T-helper 1 cell treated with Interleukin-12 subunit alpha and Interleukin-12 subunit beta and Interleukin-4 antibody, amounts not matched to agents 30 ng/mL and 1 ng/mL, for 36 hours (primary cell): Measurements from ENCODE around the gene LRRC14B. TPM values are rescaled to one million over a fixed set of nuclear protein-coding genes. Genes with fewer than 3 reads are reported as not detected.
"Not testable (repeated sequence)": the region's sequence is repeated elsewhere in the genome, so short reads cannot be mapped to it uniquely, and the experiment has no call there.

Source experiments
- intact Hi-C: fragments of 100-400 bp; cut with micrococcal nuclease; formaldehyde crosslinking; loops from one replicate; pipeline ENCODE4 v1.15.1; 2024
- total RNA-seq: library from RNA; stranded (reverse); gene quantifications from 2 replicates; pipeline ENCODE4 v1.2.3, GENCODE V29; 2022

Gene LRRC14B
- total RNA-seq, 1 donor from 2014 or later: not detected

DNA sequence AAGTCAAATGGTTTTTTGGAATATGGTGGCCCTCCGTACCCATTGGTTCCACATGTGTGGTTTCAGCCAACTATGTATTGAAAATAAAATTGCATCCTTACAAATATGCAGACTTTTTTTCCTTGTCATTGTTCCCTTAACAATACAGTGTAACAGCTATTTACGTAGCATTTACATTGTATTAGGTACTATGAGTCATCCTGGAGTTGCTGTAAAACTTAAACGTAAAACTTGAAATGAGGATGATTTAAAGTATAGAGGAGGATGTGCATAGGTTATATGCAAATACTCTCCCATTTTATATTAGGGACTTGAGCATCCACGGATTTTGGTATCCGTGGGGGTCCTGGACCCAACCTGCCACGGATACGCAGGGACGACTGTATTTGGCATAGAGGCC, 43.2 kb downstream of the LRRC14B start:
- intact Hi-C loops: no loop called here

DNA sequence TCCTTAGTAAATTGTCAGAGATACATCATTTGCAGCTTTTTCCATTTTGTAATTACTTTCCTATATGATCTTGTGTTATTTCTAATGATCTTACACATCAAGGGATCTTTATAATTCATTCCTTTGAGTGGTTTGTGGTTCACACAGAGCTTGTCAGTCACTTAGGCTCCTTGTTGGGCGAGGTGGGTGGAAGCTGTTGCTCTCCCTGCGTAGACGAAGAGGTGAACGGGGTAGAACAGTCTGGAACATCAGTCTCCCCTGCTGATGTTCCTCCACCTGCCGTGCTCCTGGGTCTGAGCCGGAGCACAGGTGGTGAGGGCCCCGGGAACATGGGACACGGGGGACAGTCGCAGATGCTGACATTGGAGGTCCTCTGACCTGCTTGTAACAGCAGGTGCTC, 44.2 kb downstream of the LRRC14B start:
- intact Hi-C loops: not testable (repeated sequence)

DNA sequence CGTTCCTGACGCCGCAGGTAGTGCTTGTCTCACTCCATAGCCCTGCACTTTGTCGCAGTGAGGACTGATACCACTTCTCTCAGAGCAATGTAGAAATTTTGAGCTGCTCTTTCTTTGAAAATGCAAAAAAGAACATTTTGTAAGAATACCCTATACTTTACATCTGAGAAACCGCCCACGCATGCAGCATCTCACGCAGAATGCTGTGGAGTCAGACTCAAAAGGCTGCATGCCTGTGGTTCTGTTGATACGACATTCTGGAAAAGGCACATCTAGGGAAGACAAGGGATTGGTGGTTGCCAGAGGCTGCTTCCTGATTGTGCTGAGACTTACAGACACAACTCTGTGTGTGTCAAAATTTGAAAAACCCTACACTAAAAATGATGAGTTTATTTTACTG, 46.6 kb downstream of the LRRC14B start:
- intact Hi-C loops: not testable (repeated sequence)

DNA sequence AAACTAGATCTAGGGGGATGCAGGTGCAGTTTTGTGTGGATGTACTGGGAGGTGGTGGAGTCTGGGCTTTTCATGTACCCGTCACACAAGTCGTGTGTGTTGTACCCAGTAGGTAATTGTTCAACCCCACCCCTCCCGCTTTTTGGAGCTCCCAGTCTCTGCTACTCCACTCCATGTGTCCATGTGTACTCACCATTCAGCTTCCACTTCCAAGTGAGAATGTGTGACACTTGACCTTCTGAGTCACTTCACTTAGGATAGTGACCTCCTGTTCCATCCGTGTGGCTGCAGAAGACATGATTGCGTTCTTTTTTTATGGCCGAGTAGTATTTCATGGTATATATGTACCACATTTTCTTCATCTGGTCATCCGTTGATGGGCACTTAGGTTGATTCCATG, 49.3 kb downstream of the LRRC14B start:
- intact Hi-C loops: not testable (repeated sequence)

DNA sequence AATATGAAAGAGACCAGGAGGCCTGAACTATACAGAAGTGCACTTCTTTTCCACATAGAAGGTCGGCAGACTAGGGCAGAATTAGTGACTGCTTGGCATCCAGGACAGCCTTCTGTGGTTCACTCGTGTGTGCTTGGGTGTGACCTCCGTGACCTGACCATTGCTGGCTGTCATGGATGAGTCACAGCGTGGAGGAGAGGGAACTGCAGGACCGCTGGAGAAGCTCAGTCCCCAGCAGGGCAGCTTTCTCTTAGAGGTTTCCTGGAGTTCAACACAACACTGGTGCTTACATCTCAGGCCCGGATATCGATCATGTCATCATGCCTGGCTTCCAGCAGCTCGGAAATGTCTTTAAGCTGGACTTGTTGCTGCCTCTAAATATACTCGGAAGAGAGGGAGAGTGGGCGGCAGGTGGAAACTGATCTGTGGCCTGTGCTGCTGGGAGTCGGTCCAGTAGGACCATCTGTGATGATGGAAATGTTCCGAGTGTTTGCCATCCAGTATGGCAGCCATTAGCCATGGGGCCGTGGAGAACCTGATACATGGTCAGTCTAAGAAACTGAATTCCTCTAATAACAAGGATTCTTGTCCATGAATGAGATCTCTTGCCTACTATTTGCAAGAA, 49.9 kb downstream of the LRRC14B start:
- intact Hi-C loops: not testable (repeated sequence)

DNA sequence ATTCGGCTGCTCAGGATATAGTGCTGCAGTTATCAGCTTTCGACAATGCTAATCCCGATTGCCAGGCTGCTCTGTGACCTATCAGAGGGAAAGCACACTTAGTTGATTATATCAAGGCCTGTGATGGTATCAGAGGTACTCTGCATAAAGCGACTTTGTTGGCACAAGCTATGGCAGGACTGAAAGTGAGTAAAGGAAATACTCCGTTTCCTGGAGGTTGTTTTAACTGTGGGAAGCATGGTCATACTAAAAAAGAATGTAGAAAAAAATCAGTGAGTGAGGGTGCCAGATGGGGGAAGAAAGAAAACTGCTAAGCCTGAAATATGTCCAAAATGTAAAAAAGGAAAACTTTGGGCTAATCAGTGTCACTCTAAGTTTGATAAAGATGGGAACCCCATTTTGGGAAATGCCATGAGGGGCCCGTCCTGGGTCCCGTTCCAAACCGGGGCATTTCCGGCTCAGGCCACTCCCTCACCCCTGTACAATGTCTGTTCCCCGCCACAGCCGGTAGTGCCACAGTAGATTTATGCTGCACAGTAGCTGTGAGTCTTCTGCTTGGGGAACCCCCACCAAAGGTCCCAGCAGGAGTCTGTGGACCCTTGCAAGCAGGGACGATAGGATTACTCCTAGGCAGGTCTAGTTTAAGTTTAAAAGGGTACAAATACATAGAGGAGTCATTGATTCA, 52.5 kb downstream of the LRRC14B start:
- intact Hi-C loops: loop anchor here (1.0 kb wide), 1 partner anchor 27 kb away; the partner anchor contains the start of gene PDCD6

DNA sequence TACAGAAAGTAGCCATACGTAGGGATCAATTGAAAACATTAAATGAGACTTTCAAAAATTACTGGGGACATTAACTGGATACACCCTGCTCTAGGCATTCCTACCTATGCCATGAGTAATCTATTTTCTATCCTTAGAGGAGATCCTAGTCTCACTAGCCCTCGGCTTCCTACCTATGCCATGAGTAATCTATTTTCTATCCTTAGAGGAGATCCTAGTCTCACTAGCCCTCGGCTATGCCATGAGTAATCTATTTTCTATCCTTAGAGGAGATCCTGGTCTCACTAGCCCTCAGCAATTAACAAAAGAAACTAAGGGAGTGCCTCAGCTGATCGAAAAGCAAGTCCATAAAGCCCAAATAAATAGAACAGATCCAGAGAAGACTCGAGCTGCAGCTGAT, 54.4 kb downstream of the LRRC14B start:
- intact Hi-C loops: not testable (repeated sequence)

Other genes with a start within 250 kb of the LRRC14B start
- not detected in 2 replicates for gene PLEKHG4B, start 99.3 kb upstream of the LRRC14B start, total RNA-seq
- 6.0 and 6.2 TPM in 2 replicates for gene CCDC127, start 26.7 kb downstream of the LRRC14B start, total RNA-seq
- 133 and 144 TPM in 2 replicates for gene SDHA, start 26.8 kb downstream of the LRRC14B start, total RNA-seq
- gene PDCD6, start 80.2 kb downstream of the LRRC14B start, total RNA-seq: 90.9 and 91.3 TPM in 2 replicates
- gene AHRR, start 130.2 kb downstream of the LRRC14B start, total RNA-seq: 18.7 and 20.0 TPM in 2 replicates